Stimulated activated CD4-positive, alpha-beta T cell treated with anti-CD3 and anti-CD28 coated beads, TNF-alpha, amount 100 ng/mL, for 24 hours (primary cell): ENCODE data around the gene LSM3.

Experiments
- DNase-seq, 3 experiments: peaks; one replicate each; pipeline ENCODE4 v3.0.0-alpha.2; 2020; ENCODE audit warnings: low read depth in 3 of 3

The LSM3 gene

DNA sequence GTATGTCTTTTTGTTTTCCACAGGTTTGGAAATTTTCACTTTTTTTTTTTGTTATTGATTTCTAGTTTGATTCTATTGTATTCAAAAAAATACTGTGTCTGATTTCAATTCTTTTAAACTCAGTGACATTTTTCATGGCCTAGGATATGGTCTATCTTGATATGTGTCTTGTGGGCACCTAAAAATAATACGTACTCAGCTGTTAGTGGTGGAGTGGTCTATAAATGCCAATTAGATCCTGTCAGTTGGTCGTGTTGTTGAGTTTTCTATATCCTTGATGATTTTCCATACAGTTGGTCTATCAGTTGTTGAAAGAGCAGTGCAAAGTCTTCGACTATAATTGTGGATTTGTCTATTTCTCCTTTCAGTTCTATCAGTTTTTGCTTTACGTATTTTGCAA, 61.7 kb downstream of the LSM3 start:
- DNase-seq, result no peak

GRCh38 chr3:14241716-14242115, 63.1 kb downstream of the LSM3 start:
- DNase-seq, result no peak

GRCh38 chr3:14242490-14243311, 64.1 kb downstream of the LSM3 start:
- DNase-seq, result no peak

GRCh38 chr3:14243782-14244181, 65.2 kb downstream of the LSM3 start:
- no peak for DNase-seq

DNA sequence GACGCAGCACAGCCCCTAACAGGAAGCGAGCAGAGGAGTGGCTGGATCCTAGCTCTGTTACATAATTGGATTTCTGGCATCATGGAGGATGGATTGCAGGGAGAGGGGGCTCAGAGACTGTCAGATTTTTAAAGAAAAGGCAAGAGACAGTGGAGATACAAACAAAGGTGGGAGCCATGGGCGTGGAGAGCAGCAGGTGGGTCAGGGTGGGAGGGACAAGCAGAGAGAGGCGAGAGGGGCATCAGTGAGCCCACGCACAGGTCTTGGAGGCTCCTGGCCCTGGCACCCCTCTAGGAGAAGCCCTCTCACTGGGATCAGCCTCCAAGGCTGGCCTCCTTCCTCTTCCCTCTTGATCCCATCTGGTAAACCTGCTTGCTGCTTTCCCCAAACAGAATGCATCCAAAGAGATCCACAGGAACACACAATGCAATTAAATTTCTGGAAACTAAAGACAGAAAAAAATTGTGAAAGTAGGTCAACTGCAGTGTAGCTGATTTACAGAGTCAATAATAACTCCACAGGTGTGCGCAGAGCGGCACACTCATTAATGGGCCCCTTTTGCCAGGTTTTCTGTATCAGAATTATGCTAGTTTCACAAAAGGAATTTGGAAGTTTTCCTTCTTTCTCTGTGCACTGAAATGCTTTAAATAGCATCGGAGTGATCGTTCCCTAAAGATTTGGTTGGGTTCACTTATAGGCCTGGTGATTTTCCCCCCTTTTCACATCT, 66.1 kb downstream of the LSM3 start:
- no peak for DNase-seq

- no peak for DNase-seq
Measured at GRCh38 chr3:14245248-14245639, 66.6 kb downstream of the LSM3 start.

GRCh38 chr3:14245822-14246221, 67.2 kb downstream of the LSM3 start:
- DNase-seq, result no peak

GRCh38 chr3:14246414-14246813, 67.8 kb downstream of the LSM3 start:
- DNase-seq, result no peak

DNA sequence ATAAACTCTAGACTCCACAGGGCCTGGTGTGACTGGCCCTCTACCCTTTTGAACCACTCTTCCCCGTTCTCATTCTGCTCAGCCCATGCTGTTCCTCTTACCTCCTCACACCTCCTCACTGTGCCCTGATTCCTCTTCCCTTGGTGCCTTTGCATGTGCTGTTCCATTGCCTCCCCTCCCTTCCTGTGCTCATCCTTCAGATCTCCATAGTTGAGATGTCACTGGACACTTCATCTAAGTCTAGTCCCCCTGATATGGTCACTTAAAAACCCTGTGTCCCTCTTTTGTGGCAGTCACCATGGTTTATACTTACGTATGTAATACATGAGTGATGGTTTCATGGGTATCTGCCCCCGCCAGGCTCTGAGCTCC, 69.8 kb downstream of the LSM3 start:
- no peak for DNase-seq

GRCh38 chr3:14248849-14249523, 70.4 kb downstream of the LSM3 start:
- DNase-seq, result no peak
